Kidney (tissue), 14 donors: ENCODE data around the gene PLB1. TPM values are rescaled to one million over a fixed set of nuclear protein-coding genes. Genes with fewer than 3 reads are reported as not detected.

Experiments
- DNase-seq, 5 donors: peaks; one replicate each; pipeline ENCODE4 v3.0.0-alpha.2; 2013 to 2020
- FAIRE-seq: peaks from 2 replicates; lab custom pipeline; 2012; peaks lifted over from hg19 to GRCh38; lab: Jason Lieb, UNC
- H3K27ac ChIP-seq, 2 donors: one replicate each; pipeline ENCODE4 v1.7.0; 2013; ENCODE audit warnings: low read depth in 2 of 2, low read length in 2 of 2, inconsistent platforms in 1 of 2
- H3K27me3 ChIP-seq: one replicate; pipeline ENCODE4 v1.7.1; 2013; ENCODE audit warnings: low read length, inconsistent platforms; ENCODE audit not compliant: control insufficient read depth, insufficient read depth
- H3K36me3 ChIP-seq, 3 donors: one replicate each; pipeline versions ENCODE4 v1.7.0 to v1.7.1; 2013; ENCODE audit warnings: low read length in 3 of 3, control low read depth in 1 of 3, inconsistent platforms in 1 of 3; ENCODE audit not compliant: insufficient read depth in 3 of 3, control insufficient read depth in 2 of 3
- H3K4me1 ChIP-seq, 3 donors: one replicate each; pipeline versions ENCODE4 v1.7.0 to v1.7.1; 2013; ENCODE audit warnings: low read length in 3 of 3, inconsistent platforms in 1 of 3, low read depth in 1 of 3; ENCODE audit not compliant: control insufficient read depth in 2 of 3, insufficient read depth in 2 of 3
- H3K4me3 ChIP-seq, 3 donors: one replicate each; pipeline versions ENCODE4 v1.7.0 to v1.8.1; 2013; ENCODE audit warnings: low read length in 3 of 3, control low read depth in 1 of 3, inconsistent platforms in 1 of 3
- H3K9ac ChIP-seq, 3 donors: one replicate each; pipeline versions ENCODE4 v1.7.0 to v1.7.1; 2013; ENCODE audit warnings: low read length in 3 of 3, control low read depth in 1 of 3, inconsistent platforms in 1 of 3
- H3K9me3 ChIP-seq, 3 donors: one replicate each; pipeline versions ENCODE4 v1.7.0 to v1.7.1; 2013; ENCODE audit warnings: low read length in 3 of 3, control low read depth in 1 of 3, inconsistent platforms in 1 of 3; ENCODE audit not compliant: control insufficient read depth in 2 of 3, insufficient read depth in 1 of 3
- intact Hi-C: fragments of 100-400 bp; cut with DNase I; formaldehyde crosslinking; loops from one replicate; pipeline ENCODE4 v1.11.1; 2022
- polyA plus RNA-seq: library from polyadenylated mRNA; stranded (reverse); fragments of 350-450 nt; fragmentation: Illumina TruSeq; extraction: RNeasy Lipid Tissue Mini Kit (QIAGEN cat#74804); gene quantifications from one replicate; pipeline ENCODE4 v1.2.3, GENCODE V29; 2014; ENCODE audit warnings: low read depth, low replicate concordance; ENCODE audit not compliant: insufficient read depth
- total RNA-seq: library from RNA; stranded (reverse); fragmentation: NEBNext Ultra II Directional; extraction: Animal tissue kit (Norgen Biotek cat#: 25700); gene quantifications from one replicate; pipeline ENCODE4 v1.2.1, GENCODE V29; 2021
- TF ChIP-seq, protein P1 (sequence below): IDR thresholded peaks from 3 replicates; pipeline ENCODE4 v1.5.1; 2012; ENCODE audit warnings: mild to moderate bottlenecking, moderate library complexity, borderline replicate concordance; ENCODE audit not compliant: insufficient read depth; ENCODE audit errors: extremely low read depth
- donor health status: control.
- donor health status: control.
- donor health status: control.
- donor health status: control.
- donor health status: control.
- donor health status: DM: yes; HTN: yes; CAD: no.
- donor health status: Normal renal cell carcinoma (clear cell type).

The PLB1 gene
- total and polyA plus RNA-seq, 2 donors from 2014 or later, result 0.95 to 6.8 TPM

DNA sequence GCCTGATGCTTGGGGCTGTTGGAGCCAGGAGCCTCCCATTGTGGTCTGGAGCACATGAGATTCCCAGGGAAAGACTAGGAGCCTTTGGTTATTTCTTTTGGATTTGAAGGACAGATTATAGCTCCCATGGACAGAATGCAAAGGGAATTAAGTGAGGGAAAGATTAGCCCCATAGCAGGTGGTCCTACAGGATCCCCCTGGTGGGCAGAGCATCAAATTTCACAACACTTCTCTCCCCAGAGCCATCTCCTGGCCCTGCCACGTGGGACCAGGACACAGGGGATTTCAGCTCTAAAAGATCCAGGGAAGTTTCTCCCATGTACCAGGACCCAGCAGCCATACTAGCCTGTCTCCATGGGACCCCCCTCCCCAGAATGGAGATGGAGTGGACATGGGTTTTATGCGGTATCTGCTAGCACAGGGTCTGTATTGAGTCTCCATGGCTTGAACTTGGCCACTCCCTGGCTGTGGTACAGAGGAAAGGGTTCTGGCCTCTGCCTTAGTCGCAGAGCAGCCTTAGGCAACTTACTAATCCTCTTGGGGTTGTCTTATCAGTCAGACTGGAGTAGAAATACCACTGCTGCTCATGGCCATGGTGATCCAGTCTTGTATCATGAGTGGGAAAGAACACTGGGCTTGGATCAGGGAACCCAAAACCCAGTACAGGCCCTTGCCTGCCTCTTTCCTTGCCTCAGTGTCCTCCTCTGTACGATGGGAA is 6.8 kb upstream of the PLB1 start:
- intact Hi-C loops, result no loop called here
- TF ChIP-seq, protein P1, sequence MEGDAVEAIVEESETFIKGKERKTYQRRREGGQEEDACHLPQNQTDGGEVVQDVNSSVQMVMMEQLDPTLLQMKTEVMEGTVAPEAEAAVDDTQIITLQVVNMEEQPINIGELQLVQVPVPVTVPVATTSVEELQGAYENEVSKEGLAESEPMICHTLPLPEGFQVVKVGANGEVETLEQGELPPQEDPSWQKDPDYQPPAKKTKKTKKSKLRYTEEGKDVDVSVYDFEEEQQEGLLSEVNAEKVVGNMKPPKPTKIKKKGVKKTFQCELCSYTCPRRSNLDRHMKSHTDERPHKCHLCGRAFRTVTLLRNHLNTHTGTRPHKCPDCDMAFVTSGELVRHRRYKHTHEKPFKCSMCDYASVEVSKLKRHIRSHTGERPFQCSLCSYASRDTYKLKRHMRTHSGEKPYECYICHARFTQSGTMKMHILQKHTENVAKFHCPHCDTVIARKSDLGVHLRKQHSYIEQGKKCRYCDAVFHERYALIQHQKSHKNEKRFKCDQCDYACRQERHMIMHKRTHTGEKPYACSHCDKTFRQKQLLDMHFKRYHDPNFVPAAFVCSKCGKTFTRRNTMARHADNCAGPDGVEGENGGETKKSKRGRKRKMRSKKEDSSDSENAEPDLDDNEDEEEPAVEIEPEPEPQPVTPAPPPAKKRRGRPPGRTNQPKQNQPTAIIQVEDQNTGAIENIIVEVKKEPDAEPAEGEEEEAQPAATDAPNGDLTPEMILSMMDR, result no peak
- no peak for FAIRE-seq

DNA sequence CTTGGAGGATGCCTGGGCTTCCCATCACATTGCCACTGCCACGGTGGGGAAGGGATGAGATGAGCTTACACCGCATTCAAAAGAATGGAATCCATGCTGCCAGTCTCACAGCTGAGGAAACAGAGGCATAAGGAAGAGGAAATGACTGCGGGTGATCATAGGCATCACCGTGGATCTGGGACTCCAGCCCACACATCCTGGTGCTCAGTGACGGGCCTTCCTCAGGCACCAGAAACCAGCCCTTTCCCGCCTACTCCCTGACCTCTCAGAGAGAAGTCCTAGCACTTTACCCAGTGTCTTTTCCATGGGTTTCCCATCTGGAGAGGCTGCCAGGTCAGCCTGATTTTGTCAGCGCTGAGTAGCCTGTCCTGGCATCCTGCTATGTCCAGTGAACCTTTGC is 5.3 kb upstream of the PLB1 start:
- FAIRE-seq (no peak), DNase-seq (no peak)
- no peaks in the 10 kb centered on the region for H3K4me1 ChIP-seq
- H3K27me3 ChIP-seq, result no peaks in the 10 kb centered on the region
- no peak overlapping the region for H3K4me3 ChIP-seq
- H3K9ac ChIP-seq, result no peak overlapping the region
- no peaks in the 10 kb centered on the region for H3K9me3 ChIP-seq
- H3K27ac ChIP-seq, result no peak overlapping the region
- intact Hi-C loops, result no loop called here
- TF ChIP-seq, protein P1, result no peak
- no peaks in the 10 kb centered on the region for H3K36me3 ChIP-seq

More for the DNA sequence above, 6.8 kb upstream of the PLB1 start:
- no peak overlapping the region for H3K4me3 ChIP-seq
- H3K4me1 ChIP-seq, result no peaks in the 10 kb centered on the region
- H3K27me3 ChIP-seq, result no peaks in the 10 kb centered on the region
- no peak for DNase-seq
- H3K9ac ChIP-seq, result no peak overlapping the region
- no peaks in the 10 kb centered on the region for H3K9me3 ChIP-seq
- H3K36me3 ChIP-seq, result no peaks in the 10 kb centered on the region
- no peak overlapping the region for H3K27ac ChIP-seq

DNA sequence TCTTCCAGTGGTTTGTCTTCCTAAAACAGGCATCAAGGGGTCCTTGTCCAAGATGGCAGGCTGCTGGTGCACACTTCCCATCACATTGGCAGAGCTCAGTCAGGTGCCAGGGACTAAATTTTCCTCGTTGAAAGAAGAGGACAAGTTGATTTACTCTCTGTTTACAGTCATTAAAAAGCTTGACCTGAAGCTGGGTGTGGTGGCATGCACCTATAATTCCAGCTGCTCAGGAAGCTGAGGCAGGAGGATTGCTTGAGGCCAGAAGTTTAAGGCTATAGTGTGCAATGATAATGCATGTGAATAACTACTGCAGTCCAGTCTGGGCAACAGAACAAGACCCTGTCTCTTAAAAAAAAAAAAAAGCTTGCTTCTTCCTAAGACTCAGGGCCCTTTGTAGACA is 3.6 kb upstream of the PLB1 start:
- FAIRE-seq, result no peak

More for the DNA sequence above, 3.6 kb upstream of the PLB1 start:
- Histone ChIP-seq H3K9ac (no peak overlapping the region), H3K36me3 (no peaks in the 10 kb centered on the region), H3K4me1 (no peaks in the 10 kb centered on the region), H3K4me3 (no peak overlapping the region), H3K27me3 (no peaks in the 10 kb centered on the region), H3K9me3 (no peaks in the 10 kb centered on the region), H3K27ac (no peak overlapping the region)
- no peak for DNase-seq
- intact Hi-C loops, result no loop called here
- TF ChIP-seq, protein P1, result no peak
